ENCODE measurements around the gene HDAC9.
"Not testable (repeated sequence)": the region's sequence is repeated elsewhere in the genome, so short reads cannot be mapped to it uniquely, and the experiment has no call there.

HDAC9 gene

GRCh38 chr7:18905316-18905943, 409.9 kb downstream of the HDAC9 start:
- DNase-seq: no peak

- no peak for DNase-seq
Observed at GRCh38 chr7:18906901-18907300, 411.4 kb downstream of the HDAC9 start.

GRCh38 chr7:18913106-18913505, 417.6 kb downstream of the HDAC9 start:
- no peak for DNase-seq

GRCh38 chr7:18916826-18917225, 421.3 kb downstream of the HDAC9 start:
- no peak for DNase-seq

GRCh38 chr7:18927134-18927533, 431.6 kb downstream of the HDAC9 start:
- DNase-seq: no peak

GRCh38 chr7:18936265-18936664, 440.7 kb downstream of the HDAC9 start:
- DNase-seq: no peak

GRCh38 chr7:18939771-18940592, 444.4 kb downstream of the HDAC9 start:
- no peak for DNase-seq

GRCh38 chr7:18940593-18941134, 445.1 kb downstream of the HDAC9 start:
- DNase-seq: no peak

- no peak for DNase-seq
Observed at GRCh38 chr7:18941207-18941606, 445.7 kb downstream of the HDAC9 start.

GRCh38 chr7:18948521-18948920, 453.0 kb downstream of the HDAC9 start:
- DNase-seq: no peak

- DNase-seq: no peak
Observed at GRCh38 chr7:18952846-18953245, 457.3 kb downstream of the HDAC9 start.

GRCh38 chr7:18958627-18959026, 463.1 kb downstream of the HDAC9 start:
- no peak for DNase-seq

GRCh38 chr7:18960725-18961124, 465.2 kb downstream of the HDAC9 start:
- DNase-seq: no peak

GRCh38 chr7:18962031-18962430, 466.5 kb downstream of the HDAC9 start:
- no peak for DNase-seq

- DNase-seq: no peak
Observed at GRCh38 chr7:18965657-18966056, 470.1 kb downstream of the HDAC9 start.

GRCh38 chr7:18967755-18968154, 472.2 kb downstream of the HDAC9 start:
- DNase-seq: not testable (repeated sequence)

- DNase-seq: no peak
Observed at GRCh38 chr7:18971839-18972238, 476.3 kb downstream of the HDAC9 start.

GRCh38 chr7:18974803-18975202, 479.3 kb downstream of the HDAC9 start:
- DNase-seq: no peak

- DNase-seq: no peak
Observed at GRCh38 chr7:18975276-18975675, 479.7 kb downstream of the HDAC9 start.

GRCh38 chr7:18975689-18976280, 480.2 kb downstream of the HDAC9 start:
- DNase-seq: no peak

GRCh38 chr7:18976715-18977471, 481.3 kb downstream of the HDAC9 start:
- DNase-seq: no peak

- no peak for DNase-seq
Observed at GRCh38 chr7:18978108-18978495, 482.6 kb downstream of the HDAC9 start.

- not testable (repeated sequence) for DNase-seq
Observed at GRCh38 chr7:18990700-18991099, 495.2 kb downstream of the HDAC9 start.
